HCT116 (cell line): ENCODE data around the gene RP9. TPM values are rescaled to one million over a fixed set of nuclear protein-coding genes. Genes with fewer than 3 reads are reported as not detected.

Experiments
- ATAC-seq: fragments of 200-7000 bp; cut with Tn5 transposase; 2 replicates; pipeline ENCODE4 v1.9.1; 2020; ENCODE audit warnings: mild to moderate bottlenecking, moderate library complexity
- BruUV-seq: library from RNA; stranded (reverse); fragments of 400-500 nt; replicated peaks from 2 replicates; lab custom pipeline; 2021; lab: Mats Ljungman, UMichigan
- CTCF ChIA-PET: fragments of 300-600 bp; sonication (Branson Sonifier 250); formaldehyde crosslinking; loops from one replicate; lab custom pipeline; 2021; ENCODE audit warnings: antibody characterized with exemption; lab: Charles Lee
- POLR2A ChIA-PET: fragments of 300-600, 350-600 bp; sonication (Branson Sonifier 250); formaldehyde crosslinking; loops from one replicate; lab custom pipeline; 2021; ENCODE audit warnings: antibody characterized with exemption; lab: Charles Lee
- RAD21 ChIA-PET, 2 experiments: fragments of 300-600 bp; sonication (Branson Sonifier 250); formaldehyde crosslinking; loops; one replicate each; lab custom pipeline; 2023; ENCODE audit warnings: low total read pairs in 2 of 2; ENCODE audit not compliant: uncharacterized antibody in 2 of 2, unreplicated experiment in 2 of 2, low non-redundant PET in 1 of 2; lab: Charles Lee
- DNase-seq: peaks from one replicate; pipeline ENCODE4 v3.0.0-alpha.2; 2010; ENCODE audit warnings: low read depth, low spot score
- H2AFZ ChIP-seq: fragments of 200-600 bp; shearing (Covaris generic), sonication (generic); 2 replicates; pipeline ENCODE4 v1.6.1; 2017; ENCODE audit warnings: low read depth, mixed run types, mixed read lengths, antibody characterized with exemption, low read length; ENCODE audit not compliant: poor library complexity, severe bottlenecking
- H3K27ac ChIP-seq: 2 replicates; pipeline ENCODE4 v1.5.1; 2012; ENCODE audit warnings: low read depth, low read length
- H3K27me3 ChIP-seq: fragments of 200-600 bp; sonication (generic); 2 replicates; pipeline ENCODE4 v1.6.1; 2016; ENCODE audit warnings: mixed run types, low read length, mixed read lengths; ENCODE audit not compliant: insufficient read depth
- H3K36me3 ChIP-seq, 2 experiments: fragments of 200-500 bp in 1 of 2; fragments of 200-600 bp in 1 of 2; sonication (Bioruptor generic) in 1 of 2; sonication (generic) in 1 of 2; 2 replicates each; pipeline versions ENCODE4 v1.5.1 to v1.6.1; 2014 to 2016; ENCODE audit warnings: low read length in 2 of 2, inconsistent platforms in 1 of 2, mixed read lengths in 1 of 2, mixed run types in 1 of 2; ENCODE audit not compliant: insufficient read depth in 2 of 2, control insufficient read depth in 1 of 2
- H3K4me1 ChIP-seq, 2 experiments: fragments of 200-600 bp in 1 of 2; sonication (generic) in 1 of 2; 2 replicates each; pipeline versions ENCODE4 v1.5.1 to v1.6.1; 2012 to 2017; ENCODE audit warnings: low read length in 2 of 2, inconsistent platforms in 1 of 2, mild to moderate bottlenecking in 1 of 2, mixed read lengths in 1 of 2, mixed run types in 1 of 2, moderate library complexity in 1 of 2; ENCODE audit not compliant: insufficient read depth in 2 of 2, control insufficient read depth in 1 of 2
- H3K4me2 ChIP-seq: fragments of 200-600 bp; sonication (generic); 2 replicates; pipeline ENCODE4 v1.6.1; 2017; ENCODE audit warnings: mixed run types, low read length, mixed read lengths
- H3K4me3 ChIP-seq, 2 experiments: fragments of 200-600 bp in 1 of 2; sonication (generic) in 1 of 2; replicated peaks in 1 of 2; 2 replicates each; pipeline ENCODE4 v1.5.1; 2011 to 2016; ENCODE audit warnings: low read length in 2 of 2, control low read depth in 1 of 2, low read depth in 1 of 2, mild to moderate bottlenecking in 1 of 2, mixed read lengths in 1 of 2, mixed run types in 1 of 2
- H3K79me2 ChIP-seq: fragments of 200-600 bp; sonication (generic); 2 replicates; pipeline ENCODE4 v1.6.1; 2017; ENCODE audit warnings: mild to moderate bottlenecking, mixed run types, low read length, moderate library complexity, mixed read lengths; ENCODE audit not compliant: insufficient read depth
- H3K9ac ChIP-seq: fragments of 200-600 bp; sonication (generic); 2 replicates; pipeline ENCODE4 v1.6.1; 2016; ENCODE audit warnings: low read length, mixed read lengths
- H3K9me2 ChIP-seq: fragments of 200-600 bp; sonication (generic), shearing (Covaris generic); 2 replicates; pipeline ENCODE4 v1.6.1; 2017; ENCODE audit warnings: mixed run types, mild to moderate bottlenecking, moderate library complexity; ENCODE audit not compliant: insufficient read depth
- H3K9me3 ChIP-seq, 2 experiments: fragments of 200-500 bp in 1 of 2; fragments of 200-600 bp in 1 of 2; sonication (Bioruptor generic) in 1 of 2; sonication (generic) in 1 of 2; 2 replicates each; pipeline ENCODE4 v1.6.1; 2014 to 2017; ENCODE audit warnings: low read length in 2 of 2, mixed read lengths in 2 of 2, inconsistent platforms in 1 of 2, low read depth in 1 of 2, mild to moderate bottlenecking in 1 of 2, mixed run types in 1 of 2, moderate library complexity in 1 of 2; ENCODE audit not compliant: control insufficient read depth in 1 of 2, insufficient read depth in 1 of 2
- H4K20me1 ChIP-seq: fragments of 200-600 bp; sonication (generic), shearing (Covaris generic); 2 replicates; pipeline ENCODE4 v1.6.1; 2017; ENCODE audit warnings: mixed run types, mild to moderate bottlenecking, moderate library complexity; ENCODE audit not compliant: insufficient read depth
- ATF3 ChIP-seq: IDR thresholded peaks from 2 replicates; pipeline ENCODE4 v1.6.1; 2012
- CBX3 ChIP-seq: IDR thresholded peaks from 2 replicates; pipeline ENCODE4 v1.6.1; 2012; ENCODE audit warnings: low read depth
- CEBPB ChIP-seq: IDR thresholded peaks from 2 replicates; pipeline ENCODE4 v1.6.1; 2012; ENCODE audit warnings: low read depth
- EGR1 ChIP-seq: IDR thresholded peaks from 2 replicates; pipeline ENCODE4 v1.6.1; 2012; ENCODE audit warnings: low read depth
- ELF1 ChIP-seq: IDR thresholded peaks from 2 replicates; pipeline ENCODE4 v1.6.1; 2012; ENCODE audit warnings: low read depth, borderline replicate concordance
- EZH2 ChIP-seq: fragments of 200-600 bp; sonication (generic); IDR thresholded peaks from 2 replicates; pipeline ENCODE4 v1.6.1; 2017; ENCODE audit warnings: antibody characterized with exemption, mixed run types
- EZH2phosphoT487 ChIP-seq: fragments of 200-600 bp; IDR thresholded peaks from 2 replicates; pipeline ENCODE4 v1.6.1; 2018; ENCODE audit warnings: antibody characterized with exemption, borderline replicate concordance
- FOSL1 ChIP-seq: IDR thresholded peaks from 2 replicates; pipeline ENCODE4 v1.6.1; 2012; ENCODE audit warnings: low read depth
- JUND ChIP-seq: IDR thresholded peaks from 2 replicates; pipeline ENCODE4 v1.6.1; 2012
- MAX ChIP-seq: IDR thresholded peaks from 2 replicates; pipeline ENCODE4 v1.6.1; 2012
- POLR2A ChIP-seq: IDR thresholded peaks from 2 replicates; pipeline ENCODE4 v1.7.0; 2011; ENCODE audit warnings: borderline replicate concordance; ENCODE audit not compliant: insufficient read depth, insufficient read length; ENCODE audit errors: extremely low read depth
- SIN3A ChIP-seq: IDR thresholded peaks from 2 replicates; pipeline ENCODE4 v1.6.1; 2012; ENCODE audit warnings: low read depth
- SP1 ChIP-seq: IDR thresholded peaks from 2 replicates; pipeline ENCODE4 v1.6.1; 2012; ENCODE audit warnings: low read depth
- YY1 ChIP-seq: IDR thresholded peaks from 2 replicates; pipeline ENCODE4 v1.6.1; 2011; ENCODE audit warnings: low read length, low read depth, moderate library complexity, mild to moderate bottlenecking; ENCODE audit not compliant: insufficient replicate concordance; ENCODE audit errors: extremely low read depth
- ZFX ChIP-seq: fragments of 450-650 bp; IDR thresholded peaks from 2 replicates; pipeline ENCODE4 v1.6.1; 2017
- ZNF274 ChIP-seq: fragments of 200-500 bp; sonication (Bioruptor generic); IDR thresholded peaks from 2 replicates; pipeline ENCODE4 v1.6.1; 2014; ENCODE audit warnings: mild to moderate bottlenecking, low read depth, low read length, inconsistent platforms
- intact Hi-C: fragments of 100-400 bp; cut with micrococcal nuclease; formaldehyde crosslinking; loops from 2 replicates; pipeline ENCODE4 v1.10.0; 2022
- total RNA-seq: library from RNA; stranded (reverse); gene quantifications from one replicate; pipeline ENCODE4 v1.2.1, GENCODE V29; 2021; ENCODE audit not compliant: unreplicated experiment
- TF ChIP-seq, protein P1 (sequence below): IDR thresholded peaks from 2 replicates; pipeline ENCODE4 v1.6.1; 2012; ENCODE audit warnings: low read depth
- TF ChIP-seq, protein P2 (sequence below), 3 experiments: fragments of 200-600 bp in 1 of 3; sonication (generic) in 1 of 3; IDR thresholded peaks in 2 of 3; conservative IDR thresholded peaks in 1 of 3; 2 replicates each; pipeline ENCODE4 v1.5.1; 2012 to 2017; ENCODE audit warnings: low read depth in 2 of 3, low read length in 2 of 3, antibody characterized with exemption in 1 of 3, borderline replicate concordance in 1 of 3, control low read depth in 1 of 3, mild to moderate bottlenecking in 1 of 3, mixed read lengths in 1 of 3, mixed run types in 1 of 3, moderate library complexity in 1 of 3; ENCODE audit not compliant: insufficient read depth in 1 of 3
- TF ChIP-seq, protein P3 (sequence below): IDR thresholded peaks from 2 replicates; pipeline ENCODE4 v1.6.1; 2011; ENCODE audit warnings: mild to moderate bottlenecking, low read length, moderate library complexity; ENCODE audit not compliant: insufficient replicate concordance; ENCODE audit errors: extremely low read depth

Gene RP9
- total RNA-seq, 1 experiment from 2014 or later, result 14.2 TPM

DNA sequence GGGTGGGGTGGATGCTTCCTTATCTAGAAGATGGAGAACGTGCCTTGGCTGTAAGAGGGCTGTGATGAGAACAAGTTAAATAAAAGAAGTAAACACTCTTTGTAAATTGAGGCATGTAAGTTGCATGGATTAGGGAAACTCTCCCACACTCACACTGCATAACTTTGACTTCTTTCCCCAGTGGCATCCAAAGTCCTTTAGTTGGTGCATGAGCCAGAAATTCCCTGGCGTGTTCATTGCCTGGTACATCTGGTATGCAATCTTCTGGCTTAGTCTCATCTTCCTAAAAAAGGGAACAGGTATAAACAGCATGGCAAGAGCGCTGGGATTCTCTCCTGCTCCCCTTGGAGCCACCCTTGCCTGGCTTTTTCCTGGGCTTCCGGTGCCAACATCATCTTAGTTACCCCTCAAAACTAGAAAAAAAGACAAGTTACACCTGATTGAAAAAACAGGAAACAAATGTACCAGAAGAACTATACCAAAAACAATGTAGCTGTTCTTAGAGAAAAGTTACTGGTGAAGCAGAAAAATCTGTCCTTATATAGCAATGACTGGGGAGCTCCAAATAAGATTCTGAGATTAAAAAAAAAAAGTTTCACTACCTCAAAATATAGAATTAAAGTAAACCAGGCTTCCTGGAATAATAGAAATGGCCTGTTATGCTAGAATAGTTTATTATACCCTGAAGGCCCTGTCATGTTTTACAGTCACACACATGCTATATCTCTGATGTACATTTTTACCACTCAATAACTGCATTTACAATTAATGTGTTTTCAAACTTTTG, 9.9 kb downstream of the RP9 start:
- ATAC-seq (no peak), DNase-seq (no peak)
- H3K9me2 ChIP-seq, result no peaks in the 10 kb centered on the region
- intact Hi-C loops, result no loop called here
- H3K36me3 ChIP-seq, result peaks cover 41 to 44% of the 10 kb centered on the region in 2 experiments; a peak in 3 of 4 replicates
- H4K20me1 ChIP-seq, result no peaks in the 10 kb centered on the region
- H3K4me3 ChIP-seq, result no peak overlapping the region
- no peak overlapping the region for H3K9ac ChIP-seq
- no peak overlapping the region for H3K4me2 ChIP-seq
- RAD21 ChIA-PET, result no interaction called here
- no peaks in the 10 kb centered on the region for H3K4me1 ChIP-seq
- no peak for TF ChIP-seq CBX3
- TF ChIP-seq YY1, result no peak
- TF ChIP-seq JUND, result no peak
- TF ChIP-seq, protein P1, sequence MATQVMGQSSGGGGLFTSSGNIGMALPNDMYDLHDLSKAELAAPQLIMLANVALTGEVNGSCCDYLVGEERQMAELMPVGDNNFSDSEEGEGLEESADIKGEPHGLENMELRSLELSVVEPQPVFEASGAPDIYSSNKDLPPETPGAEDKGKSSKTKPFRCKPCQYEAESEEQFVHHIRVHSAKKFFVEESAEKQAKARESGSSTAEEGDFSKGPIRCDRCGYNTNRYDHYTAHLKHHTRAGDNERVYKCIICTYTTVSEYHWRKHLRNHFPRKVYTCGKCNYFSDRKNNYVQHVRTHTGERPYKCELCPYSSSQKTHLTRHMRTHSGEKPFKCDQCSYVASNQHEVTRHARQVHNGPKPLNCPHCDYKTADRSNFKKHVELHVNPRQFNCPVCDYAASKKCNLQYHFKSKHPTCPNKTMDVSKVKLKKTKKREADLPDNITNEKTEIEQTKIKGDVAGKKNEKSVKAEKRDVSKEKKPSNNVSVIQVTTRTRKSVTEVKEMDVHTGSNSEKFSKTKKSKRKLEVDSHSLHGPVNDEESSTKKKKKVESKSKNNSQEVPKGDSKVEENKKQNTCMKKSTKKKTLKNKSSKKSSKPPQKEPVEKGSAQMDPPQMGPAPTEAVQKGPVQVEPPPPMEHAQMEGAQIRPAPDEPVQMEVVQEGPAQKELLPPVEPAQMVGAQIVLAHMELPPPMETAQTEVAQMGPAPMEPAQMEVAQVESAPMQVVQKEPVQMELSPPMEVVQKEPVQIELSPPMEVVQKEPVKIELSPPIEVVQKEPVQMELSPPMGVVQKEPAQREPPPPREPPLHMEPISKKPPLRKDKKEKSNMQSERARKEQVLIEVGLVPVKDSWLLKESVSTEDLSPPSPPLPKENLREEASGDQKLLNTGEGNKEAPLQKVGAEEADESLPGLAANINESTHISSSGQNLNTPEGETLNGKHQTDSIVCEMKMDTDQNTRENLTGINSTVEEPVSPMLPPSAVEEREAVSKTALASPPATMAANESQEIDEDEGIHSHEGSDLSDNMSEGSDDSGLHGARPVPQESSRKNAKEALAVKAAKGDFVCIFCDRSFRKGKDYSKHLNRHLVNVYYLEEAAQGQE, result no peak
- no peak for TF ChIP-seq FOSL1
- TF ChIP-seq, protein P2, sequence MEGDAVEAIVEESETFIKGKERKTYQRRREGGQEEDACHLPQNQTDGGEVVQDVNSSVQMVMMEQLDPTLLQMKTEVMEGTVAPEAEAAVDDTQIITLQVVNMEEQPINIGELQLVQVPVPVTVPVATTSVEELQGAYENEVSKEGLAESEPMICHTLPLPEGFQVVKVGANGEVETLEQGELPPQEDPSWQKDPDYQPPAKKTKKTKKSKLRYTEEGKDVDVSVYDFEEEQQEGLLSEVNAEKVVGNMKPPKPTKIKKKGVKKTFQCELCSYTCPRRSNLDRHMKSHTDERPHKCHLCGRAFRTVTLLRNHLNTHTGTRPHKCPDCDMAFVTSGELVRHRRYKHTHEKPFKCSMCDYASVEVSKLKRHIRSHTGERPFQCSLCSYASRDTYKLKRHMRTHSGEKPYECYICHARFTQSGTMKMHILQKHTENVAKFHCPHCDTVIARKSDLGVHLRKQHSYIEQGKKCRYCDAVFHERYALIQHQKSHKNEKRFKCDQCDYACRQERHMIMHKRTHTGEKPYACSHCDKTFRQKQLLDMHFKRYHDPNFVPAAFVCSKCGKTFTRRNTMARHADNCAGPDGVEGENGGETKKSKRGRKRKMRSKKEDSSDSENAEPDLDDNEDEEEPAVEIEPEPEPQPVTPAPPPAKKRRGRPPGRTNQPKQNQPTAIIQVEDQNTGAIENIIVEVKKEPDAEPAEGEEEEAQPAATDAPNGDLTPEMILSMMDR (IDR thresholded peaks at IDR 0.05 in 2 of 3, conservative IDR thresholded peaks at IDR 0.05 in 1 of 3; ENCODE audit: borderline replicate concordance in 1 of 3, insufficient read depth in 1 of 3, low read depth in 2 of 3, low read length in 2 of 3), result no peak
- no peak for TF ChIP-seq EGR1
- no peak for TF ChIP-seq ATF3
- TF ChIP-seq ZNF274, result no peak
- TF ChIP-seq ELF1, result no peak
- TF ChIP-seq MAX, result no peak
- no peak for TF ChIP-seq EZH2phosphoT487
- TF ChIP-seq POLR2A, result no peak
- no peak for TF ChIP-seq SIN3A
- TF ChIP-seq EZH2, result no peak
- no peak for TF ChIP-seq ZFX
- TF ChIP-seq SP1, result no peak
- no peak for TF ChIP-seq CEBPB
- TF ChIP-seq, protein P3, sequence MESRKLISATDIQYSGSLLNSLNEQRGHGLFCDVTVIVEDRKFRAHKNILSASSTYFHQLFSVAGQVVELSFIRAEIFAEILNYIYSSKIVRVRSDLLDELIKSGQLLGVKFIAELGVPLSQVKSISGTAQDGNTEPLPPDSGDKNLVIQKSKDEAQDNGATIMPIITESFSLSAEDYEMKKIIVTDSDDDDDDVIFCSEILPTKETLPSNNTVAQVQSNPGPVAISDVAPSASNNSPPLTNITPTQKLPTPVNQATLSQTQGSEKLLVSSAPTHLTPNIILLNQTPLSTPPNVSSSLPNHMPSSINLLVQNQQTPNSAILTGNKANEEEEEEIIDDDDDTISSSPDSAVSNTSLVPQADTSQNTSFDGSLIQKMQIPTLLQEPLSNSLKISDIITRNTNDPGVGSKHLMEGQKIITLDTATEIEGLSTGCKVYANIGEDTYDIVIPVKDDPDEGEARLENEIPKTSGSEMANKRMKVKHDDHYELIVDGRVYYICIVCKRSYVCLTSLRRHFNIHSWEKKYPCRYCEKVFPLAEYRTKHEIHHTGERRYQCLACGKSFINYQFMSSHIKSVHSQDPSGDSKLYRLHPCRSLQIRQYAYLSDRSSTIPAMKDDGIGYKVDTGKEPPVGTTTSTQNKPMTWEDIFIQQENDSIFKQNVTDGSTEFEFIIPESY, result no peak
- BruUV-seq, result no TSS peak
- no peaks in the 10 kb centered on the region for H3K27me3 ChIP-seq
- H3K9me3 ChIP-seq, result no peaks in the 10 kb centered on the region
- CTCF ChIA-PET, result no interaction called here
- POLR2A ChIA-PET, result interaction anchor here (0.7 kb wide), 1 partner anchor 14 kb away, joined by 3 read pairs; no protein-coding TSS in a partner anchor
- H3K79me2 ChIP-seq, result peaks cover 34% of the 10 kb centered on the region
- no peak overlapping the region for H2AFZ ChIP-seq
- H3K27ac ChIP-seq, result no peak overlapping the region
